Measurements from ENCODE around the gene MGST2.

Gene MGST2

GRCh38 chr4:139704915-139705485 lies 39.4 kb downstream of the MGST2 start:
- DNase-seq (ENCODE audit: low spot score), result no peak

DNA sequence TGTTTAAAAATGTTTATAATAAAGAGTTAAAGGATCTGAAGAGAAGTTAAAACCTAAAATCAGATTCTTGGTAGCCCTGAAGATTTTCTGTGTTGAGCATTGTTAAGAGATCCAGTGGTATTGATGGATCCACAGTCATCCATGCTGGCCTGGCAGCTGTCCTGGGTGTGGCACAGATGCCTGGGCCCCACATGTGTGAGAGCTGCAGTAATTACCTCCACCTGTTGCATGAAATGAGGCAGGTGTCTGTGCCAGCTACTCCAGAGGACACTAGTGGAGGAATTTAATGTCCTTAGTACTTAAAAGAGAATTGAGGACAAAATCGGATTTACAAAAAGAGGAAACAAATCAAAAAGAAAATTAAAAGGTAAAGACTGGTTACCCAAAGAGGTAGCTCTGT lies 44.0 kb downstream of the MGST2 start:
- DNase-seq (ENCODE audit: low spot score), result no peak

GRCh38 chr4:139710073-139710472 lies 44.5 kb downstream of the MGST2 start:
- DNase-seq (ENCODE audit: low spot score), result no peak

DNA sequence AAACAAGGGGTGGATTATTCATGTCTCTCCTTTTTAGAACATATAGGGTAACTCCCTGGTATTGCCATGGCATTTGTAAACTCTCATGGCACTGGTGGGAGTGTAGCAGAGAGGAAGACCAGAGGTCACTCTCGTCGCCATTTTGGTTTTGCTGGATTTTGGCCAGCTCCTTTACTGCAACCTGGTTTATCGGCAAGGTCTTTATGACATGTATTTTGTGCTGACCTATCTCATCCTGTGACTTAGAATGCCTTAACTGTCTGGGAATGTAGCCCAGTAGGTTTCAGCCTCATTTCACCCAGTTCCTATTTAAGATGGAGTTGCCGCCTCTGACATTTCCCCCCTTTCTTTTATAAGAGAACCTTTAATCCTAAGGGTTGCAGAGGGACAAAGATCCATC lies 45.8 kb downstream of the MGST2 start:
- no peak for DNase-seq (ENCODE audit: low spot score)

DNA sequence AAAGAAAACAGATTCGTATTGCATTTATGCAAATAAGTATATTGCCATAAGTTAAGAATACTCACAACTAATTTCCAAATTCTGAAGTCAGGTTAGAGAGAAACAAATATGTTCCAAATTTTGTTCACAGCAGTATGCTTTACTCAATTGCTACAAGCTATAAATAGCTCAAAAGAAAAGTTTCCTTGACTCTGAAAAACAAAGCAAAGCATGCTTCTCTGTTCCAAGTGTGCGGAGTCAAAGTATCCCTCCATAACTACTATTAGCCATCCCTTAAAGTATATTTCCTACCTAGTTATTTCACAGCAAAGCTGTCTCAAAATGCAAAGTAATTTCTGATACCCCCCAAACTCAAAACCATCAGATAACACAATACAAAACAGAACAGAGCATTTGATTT lies 47.3 kb downstream of the MGST2 start:
- no peak for DNase-seq (ENCODE audit: low spot score)

GRCh38 chr4:139715746-139716391 lies 50.2 kb downstream of the MGST2 start:
- no peak for DNase-seq (ENCODE audit: low spot score)

DNA sequence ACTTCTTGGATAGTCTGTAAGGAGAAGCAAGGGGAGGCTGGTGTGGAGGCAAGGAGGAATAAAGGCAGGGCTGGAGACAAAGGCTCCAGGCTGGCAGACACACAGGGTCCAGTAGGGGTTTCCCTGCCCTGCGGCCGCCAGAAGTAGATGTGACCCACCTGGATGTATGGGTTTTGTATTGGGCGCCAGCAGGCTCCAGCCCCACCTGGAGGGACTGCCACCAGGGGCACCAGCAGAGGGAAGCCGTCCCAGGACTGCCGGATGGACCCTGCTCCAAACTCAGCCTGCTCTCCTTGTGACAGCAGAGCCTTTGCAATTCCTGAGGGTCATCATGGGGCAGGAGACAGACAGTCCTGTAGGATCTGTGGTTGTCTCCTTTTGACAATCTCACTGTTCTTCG lies 52.7 kb downstream of the MGST2 start:
- DNase-seq (ENCODE audit: low spot score), result no peak

GRCh38 chr4:139718833-139719232 lies 53.2 kb downstream of the MGST2 start:
- DNase-seq (ENCODE audit: low spot score), result peak; percentile 35

- DNase-seq (ENCODE audit: low spot score), result no peak
Observed at GRCh38 chr4:139719381-139720101, 53.9 kb downstream of the MGST2 start.

DNA sequence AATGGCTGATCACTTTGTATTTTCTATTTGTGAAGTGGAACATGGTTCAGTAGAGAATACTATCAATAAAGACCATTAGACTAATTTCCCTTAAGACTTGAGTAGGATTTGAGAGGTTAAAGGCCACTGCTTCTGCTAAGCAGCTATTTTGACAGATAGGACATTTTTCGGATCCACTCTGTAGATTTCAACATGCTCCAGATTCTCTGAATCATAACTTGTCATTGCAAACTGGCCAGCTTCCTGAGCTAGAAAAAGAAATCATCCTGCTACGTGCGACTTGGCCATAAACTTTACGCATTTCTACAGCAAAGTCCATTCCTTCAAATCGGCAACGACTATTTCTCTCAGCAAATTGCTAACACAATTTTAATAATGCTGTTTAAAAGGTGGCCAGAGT lies 55.2 kb downstream of the MGST2 start:
- DNase-seq (ENCODE audit: low spot score), result no peak

GRCh38 chr4:139721789-139722188 lies 56.2 kb downstream of the MGST2 start:
- no peak for DNase-seq (ENCODE audit: low spot score)

- DNase-seq (ENCODE audit: low spot score), result no peak
Observed at GRCh38 chr4:139725236-139725635, 59.6 kb downstream of the MGST2 start.

DNA sequence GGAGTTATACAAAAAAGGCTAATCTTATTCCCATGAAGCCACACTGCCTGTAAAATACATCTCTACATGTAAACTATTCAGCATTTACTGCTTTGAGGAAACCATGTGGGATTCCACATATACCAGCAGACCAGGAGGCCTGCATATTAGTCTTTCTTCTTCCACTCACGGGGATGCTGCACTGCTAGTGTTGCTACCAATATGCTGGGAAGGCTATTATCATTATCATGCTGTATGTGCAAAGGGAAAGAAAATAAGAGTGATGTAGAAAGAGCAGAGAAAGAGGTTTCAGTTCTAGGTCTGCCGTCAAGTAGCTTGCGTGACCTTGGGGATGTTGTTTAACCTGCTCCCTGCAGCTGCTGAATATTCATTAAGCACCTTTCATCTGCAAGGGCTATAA lies 61.0 kb downstream of the MGST2 start:
- DNase-seq (ENCODE audit: low spot score), result no peak

GRCh38 chr4:139728146-139728545 lies 62.5 kb downstream of the MGST2 start:
- DNase-seq (ENCODE audit: low spot score), result no peak

- DNase-seq (ENCODE audit: low spot score), result no peak
Observed at GRCh38 chr4:139728840-139729239, 63.2 kb downstream of the MGST2 start.

DNA sequence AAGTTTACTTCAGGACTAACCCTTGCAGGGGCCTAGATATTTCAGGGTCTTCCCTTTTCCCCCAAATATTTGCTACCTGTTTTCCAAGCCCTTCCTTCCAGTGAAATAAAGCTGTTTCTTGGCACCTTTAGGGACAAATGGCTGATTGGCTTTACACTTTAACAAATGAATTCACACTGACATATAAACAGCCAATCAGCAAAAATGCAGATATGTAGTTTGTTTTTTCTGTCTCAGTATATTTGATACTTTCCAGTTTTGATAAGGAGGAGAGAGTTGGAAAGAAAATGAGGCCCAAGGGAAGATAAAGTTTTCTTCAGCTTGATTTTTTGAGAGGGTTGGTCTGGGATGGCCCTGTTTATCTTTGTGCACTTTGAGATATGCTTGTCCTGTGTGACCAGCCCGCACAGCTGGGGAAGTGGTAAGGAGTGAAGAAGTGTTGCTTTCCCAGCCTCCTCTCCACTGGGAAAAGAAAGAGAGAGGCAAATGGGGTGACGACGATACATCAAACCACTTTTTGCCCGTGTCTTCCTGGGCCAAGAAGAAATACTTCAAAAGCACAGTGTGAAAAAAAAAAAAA lies 67.5 kb downstream of the MGST2 start:
- no peak for DNase-seq (ENCODE audit: low spot score)

- no peak for DNase-seq (ENCODE audit: low spot score)
Observed at GRCh38 chr4:139734201-139734874, 68.7 kb downstream of the MGST2 start.

DNA sequence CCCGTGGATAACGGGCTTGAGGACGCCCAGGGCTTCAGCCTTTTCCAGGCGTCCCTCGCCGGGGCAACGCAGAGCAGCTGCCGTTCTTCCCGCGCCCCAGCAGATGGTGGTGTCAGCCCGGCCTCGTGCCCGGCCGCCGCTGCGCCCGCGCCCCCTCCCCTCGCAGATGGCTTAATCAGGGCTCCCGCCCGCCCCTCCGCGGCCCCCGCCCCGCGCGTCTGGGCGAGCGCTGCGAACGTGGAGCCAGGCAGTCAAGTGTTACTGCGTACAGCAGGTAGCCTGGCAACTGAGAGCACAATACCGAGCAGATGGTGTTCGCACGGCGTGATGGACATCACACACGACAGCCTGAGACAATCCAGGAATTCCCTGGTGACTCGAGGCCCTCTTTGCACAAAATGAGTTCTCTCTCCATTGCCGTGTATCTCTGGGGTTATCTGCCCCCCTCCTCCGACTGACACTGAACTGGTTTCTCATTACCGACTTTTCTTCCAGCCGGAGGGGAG lies 69.3 kb downstream of the MGST2 start:
- peak; percentile 95 for DNase-seq (ENCODE audit: low spot score)

- peak; percentile 72 for DNase-seq (ENCODE audit: low spot score)
Observed at GRCh38 chr4:139735381-139736273, 70.0 kb downstream of the MGST2 start.

- no peak for DNase-seq (ENCODE audit: low spot score)
Observed at GRCh38 chr4:139736274-139736660, 70.6 kb downstream of the MGST2 start.

- DNase-seq (ENCODE audit: low spot score), result no peak
Observed at GRCh38 chr4:139736661-139737060, 71.0 kb downstream of the MGST2 start.

All from iPS-NIHi11 (cell line).